Cortex of kidney (tissue), 1 donor: ENCODE measurements around the gene HBZ.
"Not testable (repeated sequence)": the region's sequence is repeated elsewhere in the genome, so short reads cannot be mapped to it uniquely, and the experiment has no call there.

Experiments used
- DNase-seq: peaks from one replicate; lab custom pipeline; 2025; lab: John Stamatoyannopoulos, UW

HBZ gene

DNA sequence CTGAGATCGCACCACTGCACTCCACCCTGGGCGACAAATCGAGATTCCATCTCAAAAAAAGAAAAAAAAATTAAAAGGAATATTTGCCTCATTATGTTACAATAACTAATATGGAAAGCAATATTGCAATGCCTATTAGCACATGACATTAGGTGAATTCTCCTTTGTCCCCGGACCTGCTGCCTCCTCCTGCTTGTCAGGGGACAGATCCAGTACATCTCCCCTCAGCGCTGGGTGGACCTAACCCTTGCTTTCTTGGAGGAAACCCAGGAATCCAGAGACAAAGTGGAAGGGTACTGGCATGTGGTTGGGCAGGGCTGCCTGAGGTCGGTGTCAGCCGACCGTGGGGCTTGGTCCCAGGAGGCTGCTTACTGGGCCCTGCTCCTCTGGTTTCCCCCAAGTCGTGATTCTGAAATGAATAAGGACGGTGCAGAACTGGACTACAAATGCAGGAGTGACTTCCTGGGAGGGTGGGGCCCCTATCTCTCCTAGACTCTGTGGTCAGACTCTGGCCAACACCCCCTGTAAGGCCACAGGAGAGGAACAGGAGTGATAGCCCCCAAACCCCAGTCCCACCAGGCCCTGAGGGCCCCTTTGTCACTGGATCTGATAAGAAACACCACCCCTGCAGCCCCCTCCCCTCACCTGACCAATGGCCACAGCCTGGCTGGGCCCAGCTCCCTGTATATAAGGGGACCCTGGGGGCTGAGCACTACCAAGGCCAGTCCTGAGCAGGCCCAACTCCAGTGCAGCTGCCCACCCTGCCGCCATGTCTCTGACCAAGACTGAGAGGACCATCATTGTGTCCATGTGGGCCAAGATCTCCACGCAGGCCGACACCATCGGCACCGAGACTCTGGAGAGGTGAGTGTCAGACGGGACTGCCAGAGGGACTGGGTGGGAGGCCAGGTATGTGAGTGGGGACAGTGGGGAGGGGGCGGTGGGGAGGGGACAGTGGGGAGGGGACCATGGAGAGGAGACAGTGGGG, at the start of gene HBZ:
Gene HBZ, plus strand, starts transcription at position 504 of the 988 bp plus-strand sequence. Its CDS starts 266 bp downstream, at position 770.
- DNase-seq = no peak

DNA sequence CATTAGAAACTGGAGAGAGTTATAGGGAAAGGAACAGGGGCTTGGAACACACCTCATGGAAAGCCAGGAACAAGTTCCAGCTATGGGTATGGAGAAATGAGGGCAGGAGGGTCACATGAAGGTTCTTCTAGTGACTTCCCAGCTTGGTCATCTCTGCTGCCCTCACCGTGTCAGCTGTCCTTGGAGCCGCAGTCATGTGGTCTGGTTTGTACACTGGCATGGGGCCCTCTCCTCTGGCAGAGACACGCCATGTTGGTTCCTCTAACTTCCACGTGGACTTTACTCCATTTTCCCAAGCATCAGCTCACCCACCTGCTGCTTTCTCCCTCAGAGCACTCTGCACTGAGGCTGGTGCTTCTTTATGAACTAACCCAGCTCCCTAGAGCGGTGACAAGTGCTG, 48.1 kb upstream of the HBZ start:
- no peak for DNase-seq

GRCh38 chr16:104928-105327, 47.5 kb upstream of the HBZ start:
- DNase-seq = no peak

DNA sequence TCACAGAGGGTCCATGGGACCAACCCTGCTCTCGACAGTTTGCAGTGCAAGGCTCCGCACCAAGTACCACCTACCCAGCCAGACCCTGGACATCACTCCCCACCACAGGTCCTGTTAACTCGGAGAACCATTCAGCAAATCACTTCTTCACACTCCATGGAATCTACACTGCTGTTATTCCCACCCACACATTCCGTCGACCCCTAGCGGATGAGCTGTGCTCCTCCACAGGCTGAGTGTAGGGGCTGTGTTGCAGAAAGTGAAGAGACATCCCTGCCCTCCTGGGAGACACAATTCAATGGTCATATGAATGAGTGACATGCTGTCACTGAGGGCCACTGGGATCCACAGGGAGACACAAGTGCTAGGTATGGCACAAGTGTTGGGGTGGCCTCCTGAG, 46.9 kb upstream of the HBZ start:
- no peak for DNase-seq

DNA sequence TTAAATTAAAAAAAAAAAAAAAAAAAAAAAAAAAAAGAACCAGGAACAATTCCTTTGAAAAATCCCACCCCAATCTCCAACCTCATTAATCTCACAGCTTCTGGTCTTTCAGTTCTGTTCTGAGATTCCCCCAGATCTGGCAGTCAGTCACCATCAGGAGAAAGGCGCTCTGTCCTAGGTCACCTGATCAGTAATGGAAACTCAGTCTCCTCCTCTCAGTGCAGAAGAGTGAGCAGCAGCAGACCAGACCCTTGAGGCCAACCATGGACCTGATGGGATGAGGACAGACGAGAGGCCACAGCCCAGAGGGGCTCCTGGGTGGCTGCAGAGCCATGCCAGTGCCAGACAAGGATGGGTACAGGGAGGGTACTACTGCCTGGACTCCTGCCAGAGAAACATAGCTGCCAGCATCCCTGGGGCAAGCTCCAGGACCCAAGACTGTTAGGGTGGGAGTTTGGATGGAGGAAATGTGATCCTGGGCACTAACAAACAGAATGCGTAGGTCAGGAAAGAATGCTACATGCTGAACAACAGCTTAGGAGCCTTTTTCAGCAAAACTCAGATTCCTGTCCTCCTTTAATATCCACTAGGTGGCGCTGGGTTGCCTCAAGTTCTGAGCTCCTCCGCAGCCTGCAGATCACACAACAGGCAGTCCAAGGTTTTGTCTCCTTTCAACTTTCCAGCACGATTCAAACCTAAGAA, 45.7 kb upstream of the HBZ start:
- DNase-seq = no peak

GRCh38 chr16:112153-112840, 40.1 kb upstream of the HBZ start:
- no peak for DNase-seq

GRCh38 chr16:114327-114726, 38.1 kb upstream of the HBZ start:
- no peak for DNase-seq

DNA sequence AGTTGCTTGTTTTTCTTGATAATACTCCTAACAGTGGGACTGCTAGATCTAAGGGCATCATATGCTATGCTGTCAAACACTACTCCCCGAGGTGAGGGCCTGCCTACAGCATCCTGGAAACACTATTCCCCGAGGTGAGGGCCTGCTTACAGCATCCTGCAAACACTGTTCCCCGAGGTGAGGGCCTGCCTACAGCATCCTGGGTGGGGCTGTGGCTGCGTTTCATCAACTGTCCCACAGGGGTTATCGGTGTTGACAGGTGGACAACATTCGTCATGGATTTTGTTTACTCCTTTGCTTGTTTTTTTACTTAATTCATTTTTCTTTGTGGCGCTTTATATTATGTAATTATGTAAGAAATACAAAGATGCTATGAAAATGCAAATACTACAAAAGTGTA, 36.4 kb upstream of the HBZ start:
- no peak for DNase-seq

DNA sequence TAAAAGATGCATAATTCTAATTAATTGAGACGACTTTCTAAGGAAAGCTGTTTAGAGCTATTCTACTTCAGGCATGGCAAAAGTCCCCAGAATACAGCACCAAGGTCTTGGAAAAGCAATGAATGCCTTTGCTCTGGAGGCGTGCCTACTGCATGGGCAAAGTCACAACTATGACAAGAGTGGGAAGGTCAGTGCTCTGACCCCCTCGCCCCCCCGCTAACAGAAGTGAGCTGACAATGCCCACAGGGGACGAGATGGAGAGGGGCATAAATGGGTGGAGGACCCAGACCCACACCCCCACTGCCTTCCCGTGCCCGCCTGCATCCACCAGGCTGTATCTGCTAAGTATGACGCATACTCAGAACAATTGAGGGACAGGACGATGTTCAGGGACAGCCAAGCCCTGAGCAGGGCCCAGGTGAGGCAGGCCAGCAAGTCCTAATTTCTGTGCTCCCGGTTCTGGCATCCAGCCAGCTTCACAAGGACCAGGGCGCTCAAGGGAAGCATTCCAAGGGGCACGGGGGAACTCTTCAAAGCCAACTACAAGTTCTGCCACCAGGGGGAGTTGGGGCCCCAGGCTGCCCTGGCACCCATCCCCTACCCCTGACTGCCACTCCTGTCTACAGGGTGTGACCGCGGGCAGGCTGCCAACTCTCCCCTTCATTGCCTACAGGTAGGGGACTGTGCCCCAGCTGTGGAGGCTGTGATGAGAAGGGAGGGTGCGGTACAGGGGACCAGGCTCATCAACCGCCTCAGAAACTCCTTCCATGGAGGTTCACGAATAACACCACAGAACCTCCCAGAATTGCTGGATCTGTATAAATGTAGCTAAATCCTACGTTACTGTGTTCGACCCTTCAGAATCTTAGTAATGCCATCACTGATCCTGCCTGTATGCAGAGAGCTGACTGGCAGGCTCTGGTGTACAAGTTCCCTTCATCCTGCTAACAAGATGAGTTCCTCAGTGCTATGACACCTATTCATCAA, 34.8 kb upstream of the HBZ start:
- no peak for DNase-seq

DNA sequence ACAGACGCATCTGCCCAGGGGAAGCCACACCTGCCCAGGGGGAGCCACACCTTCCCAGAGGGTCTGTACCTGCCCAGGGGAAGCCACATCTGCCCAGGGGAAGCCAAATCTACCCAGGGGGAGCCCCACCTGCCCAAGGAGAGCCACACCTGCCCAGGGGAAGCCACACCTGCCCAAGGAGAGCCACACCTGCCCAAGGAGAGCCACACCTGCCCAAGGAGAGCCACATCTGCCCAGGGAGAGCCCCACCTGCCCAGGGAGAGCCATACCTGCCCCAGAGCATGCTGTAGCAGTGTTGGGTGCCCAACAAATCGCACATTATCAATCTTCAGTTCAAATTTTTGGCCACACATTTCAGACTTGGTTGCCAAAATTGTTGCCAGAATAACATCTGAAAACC, 33.6 kb upstream of the HBZ start:
- DNase-seq = no peak

GRCh38 chr16:119295-119694, 33.1 kb upstream of the HBZ start:
- DNase-seq = no peak

GRCh38 chr16:119835-120491, 32.5 kb upstream of the HBZ start:
- DNase-seq = no peak

GRCh38 chr16:120756-121155, 31.7 kb upstream of the HBZ start:
- no peak for DNase-seq

DNA sequence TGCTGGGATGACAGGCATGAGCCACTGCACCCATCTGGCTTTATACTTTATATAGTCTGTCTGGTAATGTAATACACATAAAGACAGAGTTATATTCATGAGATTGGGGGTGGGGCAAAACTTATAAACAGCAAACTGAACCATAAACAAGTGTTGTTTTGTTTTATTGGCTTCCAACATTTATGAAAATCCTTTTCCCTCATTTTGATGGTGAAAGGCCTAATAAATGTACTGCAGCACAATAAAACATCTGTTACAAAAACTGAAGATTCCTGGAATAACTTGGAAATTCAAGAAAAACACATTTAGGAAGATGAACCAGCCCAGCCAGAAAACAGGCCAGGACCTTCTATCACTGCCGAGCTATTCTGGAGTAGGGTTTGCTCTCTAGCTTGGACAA, 30.1 kb upstream of the HBZ start:
- DNase-seq = no peak

GRCh38 chr16:123558-124350, 28.7 kb upstream of the HBZ start:
- not testable (repeated sequence) for DNase-seq

- DNase-seq = no peak
These were observed 27.4 kb upstream of the HBZ start for GRCh38 chr16:125011-125410.

DNA sequence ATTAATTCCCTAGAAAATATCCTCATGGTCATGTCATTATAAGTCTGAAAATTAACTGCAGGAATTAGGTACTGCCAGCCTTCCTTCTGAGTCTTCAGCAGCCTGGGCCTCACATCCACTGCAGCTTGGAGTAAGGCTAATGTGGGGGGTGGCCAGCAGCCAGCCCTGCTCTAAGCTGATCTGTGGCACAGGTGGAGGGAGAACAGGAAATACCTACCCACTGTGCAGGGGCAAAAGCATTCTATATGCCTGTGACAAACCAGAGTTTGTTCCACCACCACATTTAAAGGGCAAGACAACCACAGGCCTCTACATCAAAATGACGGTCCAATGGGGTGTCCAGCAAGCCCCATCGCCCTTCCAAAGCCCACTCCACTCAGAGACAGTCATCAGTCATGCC, 23.4 kb upstream of the HBZ start:
- no peak for DNase-seq

GRCh38 chr16:130533-131173, 21.8 kb upstream of the HBZ start:
- no peak for DNase-seq

GRCh38 chr16:132120-132519, 20.3 kb upstream of the HBZ start:
- DNase-seq = no peak

DNA sequence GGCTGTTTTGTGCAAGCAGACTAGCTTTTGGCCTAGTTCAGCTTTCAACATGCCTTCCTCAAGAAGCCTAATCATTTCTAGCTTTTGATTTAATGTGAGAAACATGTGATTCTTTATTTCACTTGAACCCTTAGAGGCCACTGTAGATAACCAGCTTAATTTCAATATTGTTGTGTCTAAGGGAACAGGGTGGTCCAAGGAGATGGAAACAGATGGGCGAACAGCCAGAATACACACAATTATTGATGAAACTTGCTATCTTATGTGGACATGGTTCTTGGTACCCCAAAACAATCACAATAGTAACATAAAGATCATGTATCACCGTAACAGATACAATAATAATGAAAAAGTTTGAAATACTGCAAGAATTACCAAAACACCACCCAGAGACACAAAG, 18.7 kb upstream of the HBZ start:
- DNase-seq = no peak
